ENCODE results near the gene MYO7B. TPM values are rescaled to one million over a fixed set of nuclear protein-coding genes. Genes with fewer than 3 reads are reported as not detected.

MYO7B gene
- total RNA-seq, 2 donors from 2014 or later, result not detected

- H3K4me3 Mint-ChIP-seq, result no peak overlapping the region
- peaks cover 7 to 24% of the 10 kb centered on the region in 2 donors for H3K27me3 Mint-ChIP-seq
- no peaks in the 10 kb centered on the region for H3K9me3 Mint-ChIP-seq
- ATAC-seq (peak in 1 of 2 donors; percentile 8), DNase-seq (ENCODE audit: low spot score) (no peak)
- H3K27ac Mint-ChIP-seq, result no peak overlapping the region
- H3K4me1 Mint-ChIP-seq (ENCODE audit: low read depth in 2 of 2), result peaks cover 7 to 8% of the 10 kb centered on the region in 2 donors
- no peaks in the 10 kb centered on the region for H3K36me3 Mint-ChIP-seq
Observed at GRCh38 chr2:127576433-127577207, 41.1 kb downstream of the MYO7B start.

GRCh38 chr2:127577208-127577475, 41.7 kb downstream of the MYO7B start:
- Mint-ChIP-seq H3K36me3 (no peaks in the 10 kb centered on the region), H3K27ac (no peak overlapping the region), H3K27me3 (peaks cover 7 to 23% of the 10 kb centered on the region in 2 donors), H3K4me1 (ENCODE audit: low read depth in 2 of 2) (peaks cover 7 to 8% of the 10 kb centered on the region in 2 donors), H3K4me3 (no peak overlapping the region), H3K9me3 (no peaks in the 10 kb centered on the region)
- ATAC-seq (no peak), DNase-seq (ENCODE audit: low spot score) (no peak)

- no peak overlapping the region for H3K4me3 Mint-ChIP-seq
- peaks cover 5 to 19% of the 10 kb centered on the region in 2 donors for H3K27me3 Mint-ChIP-seq
- ATAC-seq (peak in 1 of 2 donors; percentile 2), DNase-seq (ENCODE audit: low spot score) (no peak)
- peaks cover 7 to 8% of the 10 kb centered on the region in 2 donors for H3K4me1 Mint-ChIP-seq (ENCODE audit: low read depth in 2 of 2)
- H3K9me3 Mint-ChIP-seq, result no peaks in the 10 kb centered on the region
- H3K36me3 Mint-ChIP-seq, result no peaks in the 10 kb centered on the region
- H3K27ac Mint-ChIP-seq, result no peak overlapping the region
Observed at GRCh38 chr2:127577503-127577902, 42.0 kb downstream of the MYO7B start.

GRCh38 chr2:127577973-127578372, 42.5 kb downstream of the MYO7B start:
- no peak for ATAC-seq
- DNase-seq (ENCODE audit: low spot score), result no peak
- Mint-ChIP-seq H3K4me1 (ENCODE audit: low read depth in 2 of 2) (peaks cover 7 to 8% of the 10 kb centered on the region in 2 donors), H3K36me3 (no peaks in the 10 kb centered on the region), H3K4me3 (no peak overlapping the region), H3K9me3 (no peaks in the 10 kb centered on the region), H3K27ac (no peak overlapping the region), H3K27me3 (peaks cover 4 to 14% of the 10 kb centered on the region in 2 donors)

- H3K4me3 Mint-ChIP-seq, result no peak overlapping the region
- H3K27ac Mint-ChIP-seq, result no peak overlapping the region
- no peak for DNase-seq (ENCODE audit: low spot score)
Observed at GRCh38 chr2:127578411-127578810, 42.9 kb downstream of the MYO7B start.

GRCh38 chr2:127579231-127579630, 43.7 kb downstream of the MYO7B start:
- DNase-seq (ENCODE audit: low spot score) (no peak), ATAC-seq (no peak)
- H3K9me3 Mint-ChIP-seq, result no peaks in the 10 kb centered on the region
- H3K36me3 Mint-ChIP-seq, result no peaks in the 10 kb centered on the region
- H3K4me1 Mint-ChIP-seq (ENCODE audit: low read depth in 2 of 2), result peaks cover 7 to 8% of the 10 kb centered on the region in 2 donors
- H3K4me3 Mint-ChIP-seq, result no peak overlapping the region
- H3K27ac Mint-ChIP-seq, result no peak overlapping the region
- peaks cover 4 to 14% of the 10 kb centered on the region in 2 donors for H3K27me3 Mint-ChIP-seq

More at GRCh38 chr2:127578411-127578810, 42.9 kb downstream of the MYO7B start:
- H3K9me3 Mint-ChIP-seq, result no peaks in the 10 kb centered on the region
- ATAC-seq, result no peak
- peaks cover 7 to 8% of the 10 kb centered on the region in 2 donors for H3K4me1 Mint-ChIP-seq (ENCODE audit: low read depth in 2 of 2)
- peaks cover 4 to 14% of the 10 kb centered on the region in 2 donors for H3K27me3 Mint-ChIP-seq
- no peaks in the 10 kb centered on the region for H3K36me3 Mint-ChIP-seq

GRCh38 chr2:127580167-127581049, 44.9 kb downstream of the MYO7B start:
- Mint-ChIP-seq H3K4me1 (ENCODE audit: low read depth in 2 of 2) (peaks cover 2 to 4% of the 10 kb centered on the region in 2 donors), H3K27ac (no peak overlapping the region), H3K27me3 (peaks cover 4 to 9% of the 10 kb centered on the region in 2 donors), H3K36me3 (no peaks in the 10 kb centered on the region), H3K4me3 (no peak overlapping the region), H3K9me3 (no peaks in the 10 kb centered on the region)
- no peak for DNase-seq (ENCODE audit: low spot score)
- peak in 1 of 2 donors; percentile 45 for ATAC-seq

- Mint-ChIP-seq H3K9me3 (no peaks in the 10 kb centered on the region), H3K36me3 (no peaks in the 10 kb centered on the region)
- ATAC-seq, result no peak
Observed at GRCh38 chr2:127581050-127581345, 45.5 kb downstream of the MYO7B start.

GRCh38 chr2:127581516-127582490, 46.3 kb downstream of the MYO7B start:
- Mint-ChIP-seq H3K36me3 (no peaks in the 10 kb centered on the region), H3K4me1 (ENCODE audit: low read depth in 2 of 2) (peaks cover 0 to 3% of the 10 kb centered on the region in 2 donors), H3K27ac (no peak overlapping the region), H3K9me3 (no peaks in the 10 kb centered on the region), H3K27me3 (peaks cover 7 to 15% of the 10 kb centered on the region in 2 donors), H3K4me3 (no peak overlapping the region)
- ATAC-seq (no peak), DNase-seq (ENCODE audit: low spot score) (no peak)

More at GRCh38 chr2:127581050-127581345, 45.5 kb downstream of the MYO7B start:
- Mint-ChIP-seq H3K27ac (no peak overlapping the region), H3K4me1 (ENCODE audit: low read depth in 2 of 2) (peaks cover 0 to 3% of the 10 kb centered on the region in 2 donors), H3K27me3 (peaks cover 5 to 12% of the 10 kb centered on the region in 2 donors), H3K4me3 (no peak overlapping the region)
- no peak for DNase-seq (ENCODE audit: low spot score)

GRCh38 chr2:127582863-127583861, 47.7 kb downstream of the MYO7B start:
- no peaks in the 10 kb centered on the region for H3K36me3 Mint-ChIP-seq
- H3K4me1 Mint-ChIP-seq (ENCODE audit: low read depth in 2 of 2), result peaks cover 0 to 3% of the 10 kb centered on the region in 2 donors
- H3K27me3 Mint-ChIP-seq, result peaks cover 7 to 15% of the 10 kb centered on the region in 2 donors
- DNase-seq (ENCODE audit: low spot score) (no peak), ATAC-seq (no peak)
- no peak overlapping the region for H3K27ac Mint-ChIP-seq
- no peaks in the 10 kb centered on the region for H3K9me3 Mint-ChIP-seq
- no peak overlapping the region for H3K4me3 Mint-ChIP-seq

- Mint-ChIP-seq H3K4me1 (ENCODE audit: low read depth in 2 of 2) (peaks cover 0 to 3% of the 10 kb centered on the region in 2 donors), H3K9me3 (no peaks in the 10 kb centered on the region), H3K27ac (no peak overlapping the region), H3K4me3 (no peak overlapping the region), H3K36me3 (no peaks in the 10 kb centered on the region), H3K27me3 (peaks cover 4 to 9% of the 10 kb centered on the region in 2 donors)
- ATAC-seq (no peak), DNase-seq (ENCODE audit: low spot score) (no peak)
Observed at GRCh38 chr2:127584047-127584446, 48.6 kb downstream of the MYO7B start.

GRCh38 chr2:127584516-127585033, 49.1 kb downstream of the MYO7B start:
- Mint-ChIP-seq H3K4me3 (no peak overlapping the region), H3K27ac (no peak overlapping the region), H3K9me3 (no peaks in the 10 kb centered on the region), H3K27me3 (peaks cover 4 to 7% of the 10 kb centered on the region in 2 donors), H3K4me1 (ENCODE audit: low read depth in 2 of 2) (peaks cover 0 to 3% of the 10 kb centered on the region in 2 donors), H3K36me3 (no peaks in the 10 kb centered on the region)
- ATAC-seq (no peak), DNase-seq (ENCODE audit: low spot score) (no peak)
